Endodermal cell (in vitro differentiated cells): ENCODE results near the gene GJB3. TPM values are rescaled to one million over a fixed set of nuclear protein-coding genes. Genes with fewer than 3 reads are reported as not detected.
A peak's percentile ranks its signal among the peaks of the same experiment; 100 is the strongest.

Experiments
- DNase-seq: peaks from one replicate; pipeline ENCODE4 v3.0.0-alpha.2; 2017
- H3K27ac ChIP-seq: 2 replicates; pipeline ENCODE4 v1.5.1; 2013; ENCODE audit warnings: mild to moderate bottlenecking, low read depth, low read length, moderate library complexity
- H3K27me3 ChIP-seq: 2 replicates; pipeline ENCODE4 v1.6.1; 2013; ENCODE audit warnings: mild to moderate bottlenecking, low read length, moderate library complexity; ENCODE audit not compliant: insufficient read depth, control insufficient read depth, poor library complexity, severe bottlenecking
- H3K36me3 ChIP-seq: 2 replicates; pipeline ENCODE4 v1.7.0; 2013; ENCODE audit warnings: mild to moderate bottlenecking, low read length, moderate library complexity; ENCODE audit not compliant: control insufficient read depth, insufficient read depth
- H3K4me1 ChIP-seq: one replicate; pipeline ENCODE4 v1.7.0; 2013; ENCODE audit warnings: low read length; ENCODE audit not compliant: control insufficient read depth, insufficient read depth
- H3K4me3 ChIP-seq: 2 replicates; pipeline ENCODE4 v1.5.1; 2013; ENCODE audit warnings: mild to moderate bottlenecking, low read length, moderate library complexity
- H3K9ac ChIP-seq: 2 replicates; pipeline ENCODE4 v1.6.1; 2013; ENCODE audit warnings: mild to moderate bottlenecking, low read length, moderate library complexity; ENCODE audit not compliant: poor library complexity, severe bottlenecking; ENCODE audit errors: extremely low read depth
- H3K9me3 ChIP-seq: 2 replicates; pipeline ENCODE4 v1.6.1; 2013; ENCODE audit warnings: mild to moderate bottlenecking, low read length, moderate library complexity; ENCODE audit not compliant: control insufficient read depth
- H3K27ac Mint-ChIP-seq: 2 replicates; pipeline ENCODE4 v1.8.0; 2020; ENCODE audit warnings: mixed read lengths
- H3K27me3 Mint-ChIP-seq: 2 replicates; pipeline ENCODE4 v1.8.0; 2021; ENCODE audit warnings: mild to moderate bottlenecking, mixed read lengths; ENCODE audit not compliant: insufficient read depth
- H3K36me3 Mint-ChIP-seq: 2 replicates; pipeline ENCODE4 v1.8.0; 2020; ENCODE audit warnings: low read depth, mixed read lengths
- H3K4me1 Mint-ChIP-seq: 2 replicates; pipeline ENCODE4 v1.8.0; 2020; ENCODE audit warnings: mixed read lengths
- H3K4me3 Mint-ChIP-seq: 2 replicates; pipeline ENCODE4 v1.8.0; 2020; ENCODE audit warnings: mild to moderate bottlenecking, moderate library complexity, mixed read lengths
- H3K9me3 Mint-ChIP-seq: 2 replicates; pipeline ENCODE4 v1.8.0; 2020; ENCODE audit warnings: mild to moderate bottlenecking, mixed read lengths
- CTCF ChIP-seq: fragments of 200-600 bp; sonication (generic); conservative IDR thresholded peaks from 2 replicates; pipeline ENCODE4 v1.5.0; 2021; ENCODE audit warnings: antibody characterized with exemption, mild to moderate bottlenecking
- WGBS, 2 experiments: methylation state at CpG; one replicate each; pipeline versions ENCODE4 v1.1.5 to v1.1.7; 2013; ENCODE audit warnings: missing lambda C conversion rate in 2 of 2, mixed read lengths in 1 of 2; ENCODE audit not compliant: insufficient coverage in 1 of 2, insufficient read length in 1 of 2; 5-methylcytosine and 5-hydroxymethylcytosine counted together
- total RNA-seq, 2 donors: library from RNA; stranded (reverse); fragmentation: NEBNext Ultra II Directional in 1 of 2; extraction: Animal tissue kit (Norgen Biotek cat#: 25700) in 1 of 2; gene quantifications; 2 replicates in 1 of 2; 3 replicates in 1 of 2; pipeline ENCODE4 v1.2.1, GENCODE V29; 2021

The GJB3 gene
- total RNA-seq, 2 donors from 2014 or later: 0.38 to 2.9 TPM

GRCh38 chr1:34758751-34759150, 22.3 kb upstream of the GJB3 start:
- WGBS, 2 experiments: 85 to 94% methylated on average over 3 to 4 of the region's 4 CpGs
- H3K4me1 ChIP-seq: peaks cover 5% of the 10 kb centered on the region

GRCh38 chr1:34759503-34760357, 21.3 kb upstream of the GJB3 start, which contains the start of gene GJB4:
TSS of gene GJB4 (plus strand) at chr1:34759740. CDS start at chr1:34761255, 1,515 bp downstream.
- peaks cover 5% of the 10 kb centered on the region for H3K4me1 ChIP-seq
- H3K36me3 Mint-ChIP-seq: no peaks in the 10 kb centered on the region
- no peaks in the 10 kb centered on the region for H3K27me3 Mint-ChIP-seq
- 73 to 79% methylated on average over 3 to 10 of the region's 10 CpGs for WGBS, 2 experiments
- H3K9me3 ChIP-seq: no peaks in the 10 kb centered on the region
- H3K9me3 Mint-ChIP-seq: peaks cover 2% of the 10 kb centered on the region
- H3K27me3 ChIP-seq: no peaks in the 10 kb centered on the region
- H3K4me1 Mint-ChIP-seq: peaks cover 27% of the 10 kb centered on the region
- no peak within 1 kb of the TSS for H3K27ac ChIP-seq
- peak; percentile 67 for TF ChIP-seq CTCF
- H3K27ac Mint-ChIP-seq: no peak within 1 kb of the TSS
- H3K4me3 Mint-ChIP-seq: no peak within 1 kb of the TSS
- H3K36me3 ChIP-seq: no peaks in the 10 kb centered on the region
- H3K9ac ChIP-seq: no peak within 1 kb of the TSS
- DNase-seq: peak; percentile 84
- no peak within 1 kb of the TSS for H3K4me3 ChIP-seq

More at GRCh38 chr1:34758751-34759150, 22.3 kb upstream of the GJB3 start:
- H3K9ac ChIP-seq: no peak overlapping the region
- no peaks in the 10 kb centered on the region for H3K36me3 ChIP-seq
- TF ChIP-seq CTCF: no peak
- Mint-ChIP-seq H3K9me3 (peaks cover under 1% of the 10 kb centered on the region), H3K4me1 (peaks cover 26% of the 10 kb centered on the region), H3K27ac (no peak overlapping the region), H3K4me3 (no peak overlapping the region), H3K27me3 (no peaks in the 10 kb centered on the region), H3K36me3 (no peaks in the 10 kb centered on the region)
- no peak for DNase-seq
- H3K27ac ChIP-seq: no peak overlapping the region
- H3K27me3 ChIP-seq: no peaks in the 10 kb centered on the region
- no peaks in the 10 kb centered on the region for H3K9me3 ChIP-seq
- no peak overlapping the region for H3K4me3 ChIP-seq

- 95 to 99% methylated on average over 17 to 33 of the region's 33 CpGs for WGBS, 2 experiments
- no peaks in the 10 kb centered on the region for H3K36me3 ChIP-seq
- DNase-seq: no peak
- Mint-ChIP-seq H3K36me3 (no peaks in the 10 kb centered on the region), H3K27me3 (no peaks in the 10 kb centered on the region), H3K9me3 (peaks cover 2% of the 10 kb centered on the region), H3K4me3 (no peak overlapping the region), H3K27ac (no peak overlapping the region), H3K4me1 (peaks cover 24% of the 10 kb centered on the region)
- no peaks in the 10 kb centered on the region for H3K9me3 ChIP-seq
- TF ChIP-seq CTCF: no peak
- H3K27ac ChIP-seq: no peak overlapping the region
- peaks cover 5% of the 10 kb centered on the region for H3K4me1 ChIP-seq
- no peaks in the 10 kb centered on the region for H3K27me3 ChIP-seq
- H3K4me3 ChIP-seq: no peak overlapping the region
- no peak overlapping the region for H3K9ac ChIP-seq
Observed at GRCh38 chr1:34761176-34761761, 19.7 kb upstream of the GJB3 start.
